ENCODE measurements around the gene TMA7. TPM values are rescaled to one million over a fixed set of nuclear protein-coding genes. Genes with fewer than 3 reads are reported as not detected.
A peak's percentile ranks its signal among the peaks of the same experiment; 100 is the strongest.

The TMA7 gene
- total and polyA plus RNA-seq, 2 of the 13 experiments (the other 11 are each of a cell fraction or from before 2014, with no cell fraction given), result 100 to 486 TPM

DNA sequence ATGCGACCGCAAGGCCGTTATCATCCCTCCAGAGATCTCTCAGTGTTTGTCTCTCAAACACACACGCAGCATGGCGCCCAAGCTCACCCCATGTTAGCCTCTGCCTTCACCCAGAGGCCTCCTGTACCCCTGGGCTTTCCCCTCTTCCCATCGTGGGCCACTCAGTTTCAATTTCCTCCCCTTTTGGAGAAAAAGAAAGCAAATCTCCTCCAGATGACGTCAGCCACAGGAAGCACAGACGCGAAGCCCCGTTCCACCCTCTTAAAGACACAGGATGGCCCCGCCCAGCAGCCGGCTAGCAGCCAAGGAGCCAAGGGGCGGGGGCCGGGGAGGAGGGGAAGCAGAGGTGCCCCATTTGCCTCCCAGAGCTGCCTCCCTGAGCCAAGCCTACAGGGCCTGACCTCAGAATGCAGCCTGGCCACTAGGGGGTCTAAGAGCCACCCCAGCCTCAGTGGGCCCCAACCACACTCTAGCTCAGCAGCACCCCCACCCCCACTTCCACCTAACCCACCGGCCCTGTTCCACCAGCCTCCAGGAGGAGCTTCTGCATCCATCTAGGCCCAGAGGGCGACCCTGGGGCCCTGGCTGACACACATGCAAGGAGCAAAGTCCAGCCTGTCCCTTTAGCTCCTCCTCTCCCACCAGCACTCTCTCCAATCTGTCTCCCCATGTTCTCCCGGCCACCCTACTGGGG is 33.0 kb downstream of the TMA7 start (continued):
- TF ChIP-seq KAT7 (CRISPR knock-in tag; IDR thresholded peaks at IDR 0.05; ENCODE audit: borderline replicate concordance) (peak; percentile 26; the same call in 1 of the 2 replicates), MATR3 (CRISPR knock-in tag; IDR thresholded peaks at IDR 0.05) (no peak), YEATS2 (CRISPR knock-in tag; IDR thresholded peaks at IDR 0.05; ENCODE audit: borderline replicate concordance) (peak; percentile 61; the same call in 1 of the 2 replicates), GABPB1 (CRISPR knock-in tag; IDR thresholded peaks at IDR 0.05) (peak; percentile 71), ZNF75D (CRISPR knock-in tag; IDR thresholded peaks at IDR 0.05; ENCODE audit: borderline replicate concordance) (no peak), ZNF878 (CRISPR knock-in tag; IDR thresholded peaks at IDR 0.05) (peak; percentile 45; the same call in 1 of the 2 replicates), ZNF350 (CRISPR knock-in tag; IDR thresholded peaks at IDR 0.05; ENCODE audit: borderline replicate concordance, low read depth) (peak; percentile 94), NFYB (CRISPR knock-in tag; IDR thresholded peaks at IDR 0.05) (no peak), RARA (CRISPR knock-in tag; IDR thresholded peaks at IDR 0.05) (peak; percentile 61), KLF16 (CRISPR knock-in tag; IDR thresholded peaks at IDR 0.05) (peak in 1 of 2 experiments; percentile 35; a peak in 1 of 4 replicates), ZFP1 (CRISPR knock-in tag; IDR thresholded peaks at IDR 0.05) (0 out of 2 replicates have a peak, but pooled peaks have one; percentile 71), ZNF652 (CRISPR knock-in tag; IDR thresholded peaks at IDR 0.05; ENCODE audit: borderline replicate concordance, low read depth) (0 out of 2 replicates have a peak, but pooled peaks have one; percentile 27), ZNF143 (CRISPR knock-in tag; IDR thresholded peaks at IDR 0.05) (peak; percentile 32; the same call in 1 of the 2 replicates), ETV5 (CRISPR knock-in tag; IDR thresholded peaks at IDR 0.05; ENCODE audit: borderline replicate concordance) (peak; percentile 12; the same call in 1 of the 2 replicates), ZNF556 (CRISPR knock-in tag; IDR thresholded peaks at IDR 0.05; ENCODE audit: borderline replicate concordance) (peak; percentile 24; the same call in 1 of the 2 replicates), SRSF1 (optimal IDR thresholded peaks at IDR 0.05; ENCODE audit: low read depth, low read length) (peak; percentile 61), RCOR2 (CRISPR knock-in tag; IDR thresholded peaks at IDR 0.05) (peak; percentile 31; the same call in 1 of the 2 replicates), ZNF564 (CRISPR knock-in tag; IDR thresholded peaks at IDR 0.05) (peak; percentile 65; the same call in 1 of the 2 replicates)
- TF ChIP-seq, protein P1, sequence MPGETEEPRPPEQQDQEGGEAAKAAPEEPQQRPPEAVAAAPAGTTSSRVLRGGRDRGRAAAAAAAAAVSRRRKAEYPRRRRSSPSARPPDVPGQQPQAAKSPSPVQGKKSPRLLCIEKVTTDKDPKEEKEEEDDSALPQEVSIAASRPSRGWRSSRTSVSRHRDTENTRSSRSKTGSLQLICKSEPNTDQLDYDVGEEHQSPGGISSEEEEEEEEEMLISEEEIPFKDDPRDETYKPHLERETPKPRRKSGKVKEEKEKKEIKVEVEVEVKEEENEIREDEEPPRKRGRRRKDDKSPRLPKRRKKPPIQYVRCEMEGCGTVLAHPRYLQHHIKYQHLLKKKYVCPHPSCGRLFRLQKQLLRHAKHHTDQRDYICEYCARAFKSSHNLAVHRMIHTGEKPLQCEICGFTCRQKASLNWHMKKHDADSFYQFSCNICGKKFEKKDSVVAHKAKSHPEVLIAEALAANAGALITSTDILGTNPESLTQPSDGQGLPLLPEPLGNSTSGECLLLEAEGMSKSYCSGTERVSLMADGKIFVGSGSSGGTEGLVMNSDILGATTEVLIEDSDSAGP (CRISPR knock-in tag; IDR thresholded peaks at IDR 0.05; ENCODE audit: borderline replicate concordance), result peak; percentile 99
- TF ChIP-seq, protein P2, sequence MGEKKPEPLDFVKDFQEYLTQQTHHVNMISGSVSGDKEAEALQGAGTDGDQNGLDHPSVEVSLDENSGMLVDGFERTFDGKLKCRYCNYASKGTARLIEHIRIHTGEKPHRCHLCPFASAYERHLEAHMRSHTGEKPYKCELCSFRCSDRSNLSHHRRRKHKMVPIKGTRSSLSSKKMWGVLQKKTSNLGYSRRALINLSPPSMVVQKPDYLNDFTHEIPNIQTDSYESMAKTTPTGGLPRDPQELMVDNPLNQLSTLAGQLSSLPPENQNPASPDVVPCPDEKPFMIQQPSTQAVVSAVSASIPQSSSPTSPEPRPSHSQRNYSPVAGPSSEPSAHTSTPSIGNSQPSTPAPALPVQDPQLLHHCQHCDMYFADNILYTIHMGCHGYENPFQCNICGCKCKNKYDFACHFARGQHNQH (CRISPR knock-in tag; IDR thresholded peaks at IDR 0.05), result peak; percentile 60
- TF ChIP-seq, protein P3, sequence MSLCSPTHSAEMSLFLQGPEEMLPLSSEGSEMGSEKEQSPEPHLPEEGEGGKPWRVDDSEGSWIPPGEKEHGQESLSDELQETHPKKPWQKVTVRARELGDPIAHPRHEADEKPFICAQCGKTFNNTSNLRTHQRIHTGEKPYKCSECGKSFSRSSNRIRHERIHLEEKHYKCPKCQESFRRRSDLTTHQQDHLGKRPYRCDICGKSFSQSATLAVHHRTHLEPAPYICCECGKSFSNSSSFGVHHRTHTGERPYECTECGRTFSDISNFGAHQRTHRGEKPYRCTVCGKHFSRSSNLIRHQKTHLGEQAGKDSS (CRISPR knock-in tag; IDR thresholded peaks at IDR 0.05; ENCODE audit: borderline replicate concordance, low read depth), result 0 out of 2 replicates have a peak, but pooled peaks have one; percentile 31
- TF ChIP-seq, protein P4, sequence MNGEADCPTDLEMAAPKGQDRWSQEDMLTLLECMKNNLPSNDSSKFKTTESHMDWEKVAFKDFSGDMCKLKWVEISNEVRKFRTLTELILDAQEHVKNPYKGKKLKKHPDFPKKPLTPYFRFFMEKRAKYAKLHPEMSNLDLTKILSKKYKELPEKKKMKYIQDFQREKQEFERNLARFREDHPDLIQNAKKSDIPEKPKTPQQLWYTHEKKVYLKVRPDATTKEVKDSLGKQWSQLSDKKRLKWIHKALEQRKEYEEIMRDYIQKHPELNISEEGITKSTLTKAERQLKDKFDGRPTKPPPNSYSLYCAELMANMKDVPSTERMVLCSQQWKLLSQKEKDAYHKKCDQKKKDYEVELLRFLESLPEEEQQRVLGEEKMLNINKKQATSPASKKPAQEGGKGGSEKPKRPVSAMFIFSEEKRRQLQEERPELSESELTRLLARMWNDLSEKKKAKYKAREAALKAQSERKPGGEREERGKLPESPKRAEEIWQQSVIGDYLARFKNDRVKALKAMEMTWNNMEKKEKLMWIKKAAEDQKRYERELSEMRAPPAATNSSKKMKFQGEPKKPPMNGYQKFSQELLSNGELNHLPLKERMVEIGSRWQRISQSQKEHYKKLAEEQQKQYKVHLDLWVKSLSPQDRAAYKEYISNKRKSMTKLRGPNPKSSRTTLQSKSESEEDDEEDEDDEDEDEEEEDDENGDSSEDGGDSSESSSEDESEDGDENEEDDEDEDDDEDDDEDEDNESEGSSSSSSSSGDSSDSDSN (CRISPR knock-in tag; IDR thresholded peaks at IDR 0.05), result peak; percentile 81
- TF ChIP-seq, protein P5, sequence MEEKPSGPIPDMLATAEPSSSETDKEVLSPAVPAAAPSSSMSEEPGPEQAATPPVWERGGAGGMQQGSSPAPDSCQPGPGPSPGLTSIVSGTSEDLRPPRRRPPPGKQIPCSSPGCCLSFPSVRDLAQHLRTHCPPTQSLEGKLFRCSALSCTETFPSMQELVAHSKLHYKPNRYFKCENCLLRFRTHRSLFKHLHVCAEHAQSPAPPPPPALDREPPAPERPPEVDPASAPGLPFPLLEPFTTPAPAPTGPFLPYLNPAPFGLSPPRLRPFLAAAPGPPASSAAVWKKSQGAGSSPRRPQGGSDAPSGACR (CRISPR knock-in tag; IDR thresholded peaks at IDR 0.05), result peak; percentile 93; the same call in 1 of the 2 replicates
